CD4-positive, alpha-beta T cell treated with Interleukin-21 for 1 hour (primary cell): ENCODE results near the gene UTY.

Experiments used
- DNase-seq: peaks from one replicate; pipeline ENCODE4 v3.0.0-alpha.2; 2020

Gene UTY

DNA sequence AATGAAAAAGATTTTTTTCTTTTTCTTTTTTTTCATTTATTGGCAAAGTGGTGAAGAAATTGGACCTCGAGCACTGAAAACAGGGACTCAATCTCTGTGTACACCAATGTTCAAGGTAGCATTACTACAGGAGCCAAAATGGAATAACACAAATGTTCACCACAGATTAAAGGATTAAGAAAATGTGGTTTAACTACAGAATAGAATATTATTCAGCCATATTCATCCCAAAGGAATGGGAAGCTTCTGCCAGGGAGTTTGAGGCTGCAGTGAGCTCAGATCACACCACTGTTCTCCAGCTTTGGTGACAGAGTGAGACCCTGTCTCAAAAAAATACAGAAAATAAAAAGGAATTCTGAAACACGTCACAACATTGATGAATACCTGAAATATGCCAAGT lies 81.0 kb downstream of the UTY start:
- DNase-seq, result no peak

DNA sequence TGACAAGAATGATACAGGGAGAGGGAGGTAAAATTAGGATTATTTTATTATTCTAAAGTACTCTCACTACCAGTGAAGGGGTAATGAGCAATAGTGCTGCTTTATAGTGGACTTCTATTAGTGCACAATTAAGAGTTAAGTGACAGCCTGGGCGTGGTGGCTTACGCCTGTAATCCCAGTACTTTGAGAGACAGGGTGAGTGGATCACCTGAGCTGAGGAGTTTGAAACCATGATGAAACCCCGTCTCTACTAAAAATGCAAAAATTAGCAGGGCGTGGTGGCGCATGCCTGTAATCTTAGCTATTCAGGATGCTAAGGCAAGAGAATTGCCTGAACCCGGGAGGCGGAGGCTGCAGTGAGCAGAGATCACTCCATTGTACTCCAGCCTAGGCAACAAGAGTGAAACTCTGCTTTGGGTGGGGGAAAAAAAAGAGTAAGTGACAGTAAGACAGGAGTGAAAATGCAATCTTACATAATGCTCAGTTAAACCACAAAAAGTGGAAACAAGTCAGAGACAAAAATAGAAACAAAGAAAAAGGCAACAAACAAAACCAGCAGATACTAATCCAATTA lies 98.6 kb downstream of the UTY start:
- DNase-seq, result peak; percentile 33

DNA sequence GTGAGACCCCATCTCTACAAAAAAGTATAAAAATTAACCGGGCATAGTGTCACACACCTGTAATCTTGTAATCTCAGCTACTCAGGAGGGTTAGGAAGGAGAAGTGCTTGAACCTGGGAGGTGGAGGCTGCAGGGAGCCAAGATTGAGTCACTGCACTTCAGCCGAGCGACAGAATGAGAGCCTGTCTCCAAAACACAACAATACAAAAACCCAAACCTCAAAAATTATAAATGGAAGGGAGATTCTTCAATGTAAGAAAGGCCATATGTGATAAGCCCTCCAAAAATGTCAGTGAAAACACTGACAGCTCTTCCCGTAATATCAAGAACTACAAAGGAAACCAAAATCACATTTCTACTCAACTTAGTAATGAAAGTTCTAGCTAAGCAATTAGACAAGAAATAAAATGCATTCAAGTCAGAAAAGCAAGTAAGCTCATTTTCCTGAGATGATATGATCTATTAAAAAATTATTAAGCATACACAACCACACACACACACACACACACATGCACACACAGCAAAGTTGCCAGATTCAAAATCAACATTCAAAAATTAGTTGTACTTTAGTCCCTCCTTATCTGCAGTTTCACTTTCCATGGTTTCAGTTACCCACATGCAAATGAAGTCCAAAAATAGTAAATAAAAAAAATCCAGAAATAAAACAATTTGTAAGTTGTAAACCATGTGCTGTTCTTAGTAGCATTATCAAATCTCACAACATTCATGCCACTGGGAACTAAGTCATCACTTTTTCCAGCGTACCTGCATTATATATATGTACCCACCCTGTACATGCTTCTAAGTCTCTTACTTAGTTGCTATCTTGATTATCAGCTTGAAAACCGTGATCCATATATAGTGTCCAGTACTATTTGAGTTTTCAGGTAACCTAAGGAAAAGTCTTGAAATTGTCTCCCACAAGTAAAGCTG lies 108.7 kb downstream of the UTY start:
- peak; percentile 26 for DNase-seq

DNA sequence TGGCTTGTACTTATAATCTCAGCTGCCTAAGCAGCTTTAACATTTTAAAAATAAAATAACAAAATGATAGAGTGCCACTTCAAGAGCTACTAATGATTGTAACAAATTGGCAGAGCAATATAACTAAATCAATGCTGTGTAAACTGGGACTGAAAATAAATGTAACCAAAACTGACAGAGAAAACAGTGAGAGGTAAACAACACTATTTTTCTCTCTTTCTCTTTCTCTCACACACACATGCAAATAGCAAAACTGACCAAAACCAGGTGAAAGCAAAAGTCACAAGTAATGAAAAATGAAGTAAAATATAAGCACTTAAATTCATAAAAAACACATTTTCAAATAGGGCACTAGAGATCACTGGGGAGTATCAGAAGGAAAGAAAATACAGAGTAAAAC lies 109.6 kb downstream of the UTY start:
- no peak for DNase-seq

DNA sequence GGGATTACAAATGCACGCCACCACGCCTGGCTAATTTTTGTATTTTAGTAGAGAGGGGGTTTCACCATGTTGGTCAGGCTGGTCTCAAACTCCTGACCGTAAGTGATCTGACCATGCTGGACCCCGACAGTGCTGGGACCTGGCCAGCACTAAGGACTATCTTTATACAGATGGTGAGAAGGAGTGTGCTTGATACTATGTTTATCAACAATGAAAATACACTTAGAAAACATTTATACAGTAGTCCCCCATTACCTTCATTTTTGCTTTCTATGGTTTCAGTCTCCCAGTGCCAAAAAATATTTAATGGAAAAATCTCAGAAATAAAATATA lies 111.4 kb downstream of the UTY start:
- DNase-seq, result no peak

DNA sequence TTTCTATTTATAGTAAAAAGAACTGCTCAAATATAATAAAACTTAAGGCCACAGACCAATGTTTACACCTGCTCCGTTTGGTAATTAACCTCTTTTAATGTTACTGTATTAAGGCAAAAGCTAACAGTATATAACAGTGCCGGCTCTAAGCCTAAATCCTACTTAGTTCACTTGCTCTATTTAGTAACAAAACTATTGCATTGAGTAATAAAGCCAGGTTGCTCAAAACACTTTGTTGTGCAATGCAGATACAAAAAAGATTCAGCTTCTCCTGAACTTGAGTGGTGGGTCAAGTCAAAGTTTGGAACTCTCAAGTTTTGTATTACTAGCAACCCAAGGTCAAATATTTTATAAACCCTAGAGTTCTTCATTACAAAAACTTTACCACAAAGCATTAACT lies 116.2 kb downstream of the UTY start:
- DNase-seq, result no peak

DNA sequence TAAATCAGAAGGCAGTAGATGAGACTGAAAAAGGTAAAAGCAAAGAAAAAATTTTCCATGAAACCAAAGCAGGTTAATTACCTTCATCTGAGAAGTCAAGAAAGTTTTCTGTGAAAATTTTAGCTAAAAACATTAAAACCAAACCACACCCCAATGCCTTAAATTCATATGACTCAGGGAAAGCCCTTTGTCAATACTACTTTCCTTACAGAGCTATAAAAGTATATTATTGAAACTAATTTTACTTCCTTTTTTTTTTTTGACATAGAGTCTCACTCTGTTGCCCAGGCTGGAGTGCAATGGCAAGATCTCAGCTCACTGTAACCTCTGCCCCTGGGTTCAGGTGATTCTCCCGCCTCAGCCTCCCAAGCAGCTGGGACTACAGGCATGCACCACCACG lies 117.2 kb downstream of the UTY start:
- no peak for DNase-seq

DNA sequence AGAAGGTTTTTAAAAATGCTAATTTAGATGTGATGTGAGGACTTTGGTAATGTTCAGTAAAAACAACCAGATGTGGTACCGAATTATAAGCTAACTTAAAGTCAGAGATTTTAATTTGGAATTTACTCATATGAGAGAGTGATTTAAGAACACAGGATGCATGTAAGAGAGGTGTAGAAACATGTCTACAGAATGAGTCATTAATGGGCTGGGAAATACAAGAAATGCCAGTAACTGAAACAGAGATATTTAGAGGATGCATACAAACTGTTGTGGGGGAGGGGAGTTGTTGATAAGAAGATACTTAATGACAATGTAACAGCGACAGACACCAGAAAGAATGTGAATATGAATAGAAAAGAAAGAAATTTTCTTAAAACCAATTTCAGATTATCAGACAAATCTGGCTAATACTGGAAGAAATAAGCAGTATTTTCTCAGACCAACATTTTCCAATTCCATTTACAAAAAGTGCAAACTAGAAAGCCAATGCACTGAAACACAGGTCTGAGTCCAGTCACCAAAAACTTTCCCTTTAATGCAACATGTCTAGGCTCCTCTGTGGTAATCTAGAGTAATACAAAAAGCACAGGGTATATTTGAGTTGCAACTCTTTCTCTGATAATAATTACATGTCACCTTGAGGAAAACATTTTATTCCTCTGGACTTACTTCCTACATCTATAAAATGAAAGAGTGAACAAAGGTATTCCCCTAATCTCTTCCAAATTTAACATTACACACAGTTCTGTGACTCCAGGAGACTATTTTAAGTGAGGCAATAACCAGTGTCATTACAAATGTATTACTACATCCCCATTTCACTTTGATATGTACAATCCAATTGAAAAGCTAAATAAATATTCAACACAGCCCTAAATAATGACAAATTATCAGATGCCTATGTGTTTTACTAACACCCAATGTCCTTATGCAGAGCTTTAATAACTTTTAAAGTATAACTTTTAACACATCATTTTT lies 117.9 kb downstream of the UTY start:
- DNase-seq, result no peak

DNA sequence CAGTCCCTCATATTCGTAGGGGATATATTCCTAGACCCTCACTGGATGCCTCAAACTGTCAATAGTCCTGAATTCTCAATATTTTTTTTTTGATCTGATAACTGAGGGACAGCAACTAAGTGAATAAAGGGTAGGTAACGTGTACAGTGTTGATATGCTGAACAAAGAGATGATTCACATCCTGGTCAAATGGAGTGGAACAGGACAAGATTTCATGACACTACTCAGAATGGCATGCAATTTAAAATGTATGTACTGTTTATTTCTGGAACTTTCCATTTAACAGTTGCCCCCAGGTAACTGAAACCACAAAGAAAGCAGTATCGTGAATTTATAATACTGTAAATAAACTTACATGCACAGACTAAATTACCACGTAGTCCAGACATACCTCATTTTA lies 128.4 kb downstream of the UTY start:
- DNase-seq, result no peak

DNA sequence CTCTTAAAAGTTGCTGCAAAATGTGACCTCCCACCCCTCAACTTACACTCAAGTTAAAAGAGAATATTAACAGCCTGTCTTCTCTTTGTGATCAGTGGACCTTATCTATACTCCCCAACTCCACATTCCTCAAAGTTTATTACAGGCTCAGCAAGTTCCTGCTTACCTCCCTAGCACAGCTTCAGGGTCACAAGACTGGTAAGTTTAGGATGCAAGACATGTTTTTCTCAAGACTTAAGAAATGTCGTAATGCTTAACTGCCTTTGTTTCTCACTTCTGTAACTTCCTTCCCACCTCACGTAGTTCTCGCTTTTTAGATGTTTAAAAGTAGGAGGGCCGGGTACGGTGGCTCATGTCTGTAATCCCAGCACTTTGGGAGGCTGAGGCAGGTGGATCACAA lies 132.7 kb downstream of the UTY start:
- no peak for DNase-seq

DNA sequence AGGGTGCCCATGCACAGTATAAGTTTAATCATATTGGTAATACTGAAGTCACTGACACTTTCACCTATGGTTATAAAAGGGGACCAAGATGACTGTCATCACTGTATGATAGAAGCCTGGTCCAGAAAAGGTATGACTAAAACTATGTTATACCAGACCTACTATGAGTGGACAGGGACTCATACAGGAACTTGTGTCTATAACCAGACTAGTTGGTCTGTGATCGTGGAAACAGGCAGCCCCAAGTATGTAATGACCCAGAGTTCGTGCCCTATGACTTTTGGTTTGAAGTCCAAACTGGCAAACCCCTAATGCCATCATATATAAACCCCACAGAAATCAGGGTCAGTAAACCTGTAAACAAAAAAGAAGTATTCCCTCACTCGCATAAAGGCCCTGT lies 134.3 kb downstream of the UTY start:
- DNase-seq, result no peak

DNA sequence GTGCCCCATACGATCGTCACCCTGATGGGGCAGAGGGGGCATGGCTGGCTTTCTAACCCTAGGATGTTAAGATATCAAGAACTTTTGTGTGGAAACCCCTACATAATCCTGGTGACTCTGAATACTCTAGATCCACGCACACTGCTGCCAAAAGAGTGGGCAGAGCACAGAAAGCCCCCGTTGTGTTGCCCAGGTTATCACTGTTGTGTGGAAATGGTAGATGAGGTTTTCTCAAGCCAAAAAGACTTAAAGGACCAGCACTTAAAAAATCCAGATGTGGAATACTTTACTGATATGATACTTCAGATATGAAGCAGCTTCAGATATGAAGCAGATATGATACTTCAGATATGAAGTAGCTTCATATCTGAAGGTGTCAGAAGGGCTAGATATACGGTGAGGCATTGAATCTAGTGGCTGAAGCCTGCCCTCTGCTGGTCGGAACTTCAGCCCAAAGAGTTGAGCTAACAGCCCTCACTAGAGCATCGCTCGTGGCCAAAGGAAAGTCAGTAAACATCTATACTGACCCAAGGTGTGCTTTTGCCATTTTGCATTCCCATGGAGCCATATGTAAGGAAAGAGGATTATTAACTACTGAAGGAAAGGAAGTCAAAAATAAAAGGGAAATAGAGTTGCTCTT lies 136.4 kb downstream of the UTY start:
- DNase-seq, result peak; percentile 49

DNA sequence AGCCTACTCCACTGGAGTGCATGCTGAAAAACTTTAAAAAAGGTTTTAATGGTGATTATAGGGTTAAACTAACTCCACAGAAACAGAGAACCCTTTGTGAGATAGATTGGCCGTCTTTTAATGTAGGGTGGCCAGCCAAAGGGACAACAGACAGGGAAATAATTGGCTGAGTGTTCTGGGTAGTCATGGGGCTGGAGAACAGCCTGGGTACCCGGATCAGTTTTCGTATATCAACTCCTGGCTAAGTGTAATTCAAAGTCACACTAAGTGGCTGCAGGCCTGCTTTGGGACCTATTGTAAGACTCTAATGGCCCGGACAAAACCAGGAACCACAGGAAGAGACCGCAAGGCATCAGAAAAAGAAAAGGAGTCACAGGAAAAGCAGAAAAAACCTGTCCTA lies 139.9 kb downstream of the UTY start:
- no peak for DNase-seq

DNA sequence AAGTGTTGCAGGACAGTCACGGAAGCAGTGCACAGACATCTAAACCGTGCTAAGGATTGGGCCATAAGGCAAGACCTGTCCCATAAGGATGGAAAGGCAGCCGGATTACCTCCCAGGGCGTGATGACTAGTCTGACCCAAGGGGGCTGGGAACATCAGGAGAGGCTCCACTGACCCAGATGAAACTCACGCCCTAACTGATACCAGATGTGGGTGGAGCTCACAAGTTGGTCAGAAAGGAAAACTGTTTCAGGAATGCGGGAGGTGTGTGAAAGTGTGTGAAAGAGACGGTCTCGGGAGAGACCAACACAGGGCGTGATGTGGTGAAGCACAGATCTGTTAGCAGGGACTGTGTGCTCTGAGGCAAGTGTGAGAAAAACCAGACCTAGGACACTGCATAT lies 140.5 kb downstream of the UTY start:
- DNase-seq, result no peak

DNA sequence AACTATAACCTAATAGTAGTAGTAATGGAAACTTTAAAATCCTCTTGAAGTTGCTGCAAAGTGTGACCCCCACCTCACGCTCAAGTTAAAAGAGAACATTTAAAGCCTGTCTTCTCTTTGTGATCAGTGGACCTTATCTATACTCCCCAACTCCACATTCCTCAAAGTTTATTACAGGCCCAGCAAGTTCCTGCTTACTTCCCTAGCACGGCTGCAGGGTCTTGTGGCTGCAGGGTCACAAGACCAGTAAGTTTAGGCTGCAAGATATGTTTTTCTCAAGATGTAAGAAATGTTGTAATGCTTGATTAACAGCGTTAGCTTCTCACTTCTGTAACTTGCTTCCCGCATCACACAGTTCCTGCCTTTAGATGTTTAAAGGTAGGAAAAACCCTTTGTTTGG lies 141.1 kb downstream of the UTY start:
- DNase-seq, result no peak

DNA sequence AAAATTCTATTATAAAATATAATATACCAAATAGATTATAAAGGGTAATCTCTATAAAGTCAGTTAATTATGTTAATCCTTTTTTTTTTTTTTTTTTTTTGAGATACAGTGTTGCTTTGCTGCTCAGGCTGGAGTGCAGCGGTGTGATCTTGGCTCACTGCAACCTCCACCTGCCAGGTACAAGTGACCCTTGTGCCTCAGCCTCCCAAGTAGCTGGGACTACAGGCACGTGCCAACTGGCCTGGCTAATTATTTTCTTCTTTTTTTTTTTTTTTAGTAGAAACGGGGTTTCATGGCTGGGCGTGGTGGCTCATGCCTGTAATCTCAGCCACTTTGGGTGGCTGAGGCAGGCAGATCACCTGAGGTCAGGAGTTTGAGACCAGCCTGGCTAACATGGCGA lies 141.9 kb downstream of the UTY start:
- DNase-seq, result no peak

DNA sequence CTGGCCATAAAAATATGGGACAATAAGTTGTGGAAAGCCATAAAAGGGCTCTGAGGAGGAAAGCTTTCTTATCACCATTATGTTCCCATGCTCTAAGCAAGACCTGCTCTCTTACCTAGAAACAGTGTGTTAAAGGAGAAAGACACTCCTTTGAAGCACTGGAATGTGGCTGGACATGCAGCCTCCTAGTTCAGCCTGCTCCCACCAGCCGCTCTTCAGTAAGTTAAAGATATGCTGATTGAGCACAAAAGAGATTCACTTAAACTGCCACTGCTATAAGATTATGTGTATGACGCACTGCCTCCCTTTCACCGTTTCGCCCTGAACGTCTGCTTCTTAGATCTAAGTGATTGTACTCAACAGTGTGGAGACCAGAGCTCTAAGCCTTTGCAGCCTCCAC lies 146.0 kb downstream of the UTY start:
- DNase-seq, result no peak

DNA sequence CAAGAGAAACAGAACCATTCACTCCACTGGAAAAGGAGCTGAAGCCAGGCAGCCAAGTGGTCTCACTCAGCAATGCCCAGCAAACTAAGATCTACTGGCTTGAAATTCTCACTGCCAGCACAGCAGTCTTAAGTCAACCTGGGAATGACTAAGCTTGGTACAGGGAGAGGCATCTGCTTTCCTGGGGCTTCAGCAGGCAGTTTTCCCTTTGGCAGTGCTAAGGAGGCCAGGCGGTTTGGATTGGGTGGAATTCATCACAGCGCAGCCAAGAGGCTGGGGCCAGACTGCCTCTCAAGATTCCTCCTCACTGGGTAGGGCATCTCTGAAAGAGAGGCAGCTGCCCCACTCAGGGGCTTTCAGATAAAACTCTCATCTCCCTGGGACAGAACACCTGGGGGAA lies 149.2 kb downstream of the UTY start:
- no peak for DNase-seq

DNA sequence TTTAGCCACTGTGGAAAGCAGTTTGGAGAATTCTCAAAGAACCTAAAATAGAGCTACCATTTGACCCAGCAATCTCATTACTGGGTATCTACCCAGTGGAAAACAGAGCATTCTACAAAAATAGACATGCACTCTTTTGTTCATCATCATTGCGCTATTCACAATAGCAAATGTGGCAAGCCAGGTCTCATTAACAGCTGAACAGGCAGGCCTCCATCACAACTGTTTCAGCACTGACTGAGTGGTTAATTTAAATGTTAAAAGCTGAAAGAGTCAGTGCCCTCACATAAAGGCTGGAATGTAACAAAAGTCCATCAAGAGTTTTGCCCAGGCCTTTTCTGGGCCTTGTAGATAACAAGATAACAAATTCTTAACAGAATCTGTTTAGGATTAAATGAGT lies 166.9 kb downstream of the UTY start:
- DNase-seq, result no peak

DNA sequence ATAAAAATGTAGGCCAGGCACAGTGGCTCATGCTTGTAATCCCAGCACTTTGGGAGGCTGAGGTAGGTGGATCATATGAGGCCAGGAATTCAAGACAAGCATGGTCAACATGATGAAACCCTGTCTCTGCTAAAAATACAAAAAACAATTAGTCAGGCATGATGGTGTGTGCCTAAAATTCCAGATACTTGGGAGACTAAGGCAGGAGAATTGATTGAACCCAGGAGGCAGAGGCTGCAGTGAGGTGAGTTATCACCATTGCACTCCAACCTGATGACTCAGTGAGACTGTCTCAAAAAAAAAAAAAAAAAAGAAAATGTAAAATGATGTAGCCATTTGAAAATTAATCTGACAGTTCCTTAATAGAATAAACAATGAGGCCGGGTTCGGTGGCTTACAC lies 171.9 kb downstream of the UTY start:
- no peak for DNase-seq

DNA sequence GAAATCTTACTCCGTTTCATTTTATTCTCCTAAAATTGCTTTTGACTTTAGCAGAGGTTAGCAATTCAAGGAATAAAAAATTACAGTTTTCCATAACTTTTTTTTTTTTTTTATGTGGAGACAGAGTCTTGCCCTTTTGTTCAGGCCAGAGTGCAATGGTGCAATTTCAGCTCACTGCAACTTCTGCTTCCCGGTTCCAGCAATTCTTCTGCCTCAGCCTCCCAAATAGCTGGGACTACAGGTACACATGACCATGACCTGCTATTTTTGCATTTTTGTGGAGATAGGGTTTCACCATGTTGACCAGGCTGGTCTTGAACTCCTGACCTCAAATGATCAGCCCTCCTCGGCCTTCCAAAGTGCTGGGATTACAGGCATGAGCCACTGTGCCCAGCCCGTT lies 179.0 kb downstream of the UTY start:
- DNase-seq, result no peak

DNA sequence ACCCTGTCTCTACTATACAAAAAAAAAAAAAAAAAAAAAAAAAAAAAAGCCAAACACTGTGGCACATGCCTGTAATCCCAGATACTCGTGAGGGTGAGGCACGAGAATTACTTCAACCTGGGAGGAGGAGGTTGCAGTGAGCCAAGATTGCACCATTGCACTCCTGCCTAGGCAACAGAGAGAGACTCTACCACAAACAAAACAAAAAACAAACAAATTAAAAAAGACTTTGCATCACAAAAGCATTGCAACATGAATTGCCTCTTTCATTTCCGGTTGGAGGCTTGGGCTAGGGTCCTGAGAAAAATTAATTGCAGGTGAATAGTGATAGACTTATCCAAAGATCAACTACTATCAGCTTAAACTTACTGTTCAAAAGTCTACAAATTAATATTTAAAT lies 180.4 kb downstream of the UTY start:
- DNase-seq, result no peak

DNA sequence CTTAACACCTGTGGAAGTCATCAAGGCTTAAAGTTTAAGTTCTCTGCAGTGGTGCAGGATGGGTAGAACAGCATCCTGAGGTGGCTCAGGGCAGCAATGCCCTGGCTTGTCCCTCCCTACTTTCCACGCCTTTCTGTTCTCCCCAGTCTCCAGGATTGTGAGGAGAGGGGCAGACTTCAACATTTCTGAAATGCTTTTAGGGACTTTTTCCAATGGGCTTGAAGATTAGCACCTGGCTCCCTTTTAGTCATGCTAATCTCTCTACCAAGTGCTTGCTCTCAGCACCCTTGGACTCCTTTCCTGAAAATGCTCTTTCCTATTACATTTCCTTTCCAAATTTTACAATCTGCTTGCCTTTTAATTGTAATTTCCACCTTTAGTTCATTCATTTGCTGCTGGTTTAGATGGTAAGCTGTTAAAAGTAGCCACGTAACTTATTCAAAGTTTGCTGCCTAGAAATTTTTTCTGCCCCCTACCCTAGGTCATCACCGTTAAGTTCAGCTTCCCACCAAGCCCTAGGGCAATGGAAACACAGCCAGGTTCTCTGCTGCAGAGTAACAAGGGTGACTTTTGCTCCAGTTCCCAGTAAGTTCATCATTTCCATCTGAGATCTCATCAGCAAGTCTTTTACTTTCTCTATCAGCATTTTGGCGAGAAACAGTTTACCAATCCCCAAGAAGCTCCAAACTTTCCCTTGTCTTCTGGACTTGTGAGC lies 183.5 kb downstream of the UTY start:
- no peak for DNase-seq
